GM23248 (cell line): Measurements from ENCODE around the gene PISD. TPM values are rescaled to one million over a fixed set of nuclear protein-coding genes. Genes with fewer than 3 reads are reported as not detected.
A peak's percentile ranks its signal among the peaks of the same experiment; 100 is the strongest.
"Not testable (repeated sequence)": the region's sequence is repeated elsewhere in the genome, so short reads cannot be mapped to it uniquely, and the experiment has no call there.

Experiments
- DNase-seq: peaks from one replicate; pipeline ENCODE4 v3.0.0-alpha.2; 2015
- H2AFZ ChIP-seq: fragments of 200-600 bp; sonication (generic); 2 replicates; pipeline ENCODE4 v1.6.1; 2016; ENCODE audit warnings: antibody characterized with exemption
- H3F3A ChIP-seq: fragments of 200-600 bp; sonication (generic); 2 replicates; pipeline ENCODE4 v1.6.1; 2016; ENCODE audit warnings: mild to moderate bottlenecking, antibody characterized with exemption, mixed run types; ENCODE audit not compliant: insufficient read depth
- H3K27ac ChIP-seq: fragments of 200-600 bp; sonication (generic); 2 replicates; pipeline ENCODE4 v1.5.1; 2016; ENCODE audit warnings: mild to moderate bottlenecking
- H3K27me3 ChIP-seq: fragments of 200-600 bp; sonication (generic); replicated peaks from 2 replicates; pipeline ENCODE4 v1.6.1; 2016; ENCODE audit warnings: mild to moderate bottlenecking; ENCODE audit not compliant: insufficient read depth
- H3K36me3 ChIP-seq: fragments of 200-600 bp; sonication (generic); 2 replicates; pipeline ENCODE4 v1.6.1; 2016; ENCODE audit warnings: low read depth, mild to moderate bottlenecking
- H3K4me1 ChIP-seq: fragments of 200-600 bp; sonication (generic); 2 replicates; pipeline ENCODE4 v1.6.1; 2016; ENCODE audit warnings: mild to moderate bottlenecking; ENCODE audit not compliant: insufficient read depth
- H3K4me2 ChIP-seq: fragments of 200-600 bp; sonication (generic); one replicate; pipeline ENCODE4 v1.6.1; 2016; ENCODE audit warnings: mild to moderate bottlenecking; ENCODE audit not compliant: unreplicated experiment
- H3K4me3 ChIP-seq: fragments of 200-600 bp; sonication (generic); 2 replicates; pipeline ENCODE4 v1.5.1; 2016; ENCODE audit warnings: mild to moderate bottlenecking
- H3K79me2 ChIP-seq: fragments of 200-600 bp; sonication (generic); 2 replicates; pipeline ENCODE4 v1.6.1; 2016; ENCODE audit warnings: mild to moderate bottlenecking; ENCODE audit not compliant: insufficient read depth
- H3K9ac ChIP-seq: fragments of 200-600 bp; sonication (generic); 2 replicates; pipeline ENCODE4 v1.6.1; 2016; ENCODE audit warnings: mild to moderate bottlenecking
- H3K9me2 ChIP-seq: fragments of 200-600 bp; sonication (generic); 2 replicates; pipeline ENCODE4 v1.6.1; 2016; ENCODE audit warnings: mixed run types, mild to moderate bottlenecking, moderate library complexity; ENCODE audit not compliant: insufficient read depth
- H3K9me3 ChIP-seq: fragments of 200-600 bp; sonication (generic); one replicate; pipeline ENCODE4 v1.6.1; 2017; ENCODE audit warnings: low read depth
- H4K20me1 ChIP-seq: fragments of 200-600 bp; sonication (generic); 2 replicates; pipeline ENCODE4 v1.6.0; 2016; ENCODE audit not compliant: insufficient read depth
- EZH2 ChIP-seq: fragments of 200-600 bp; sonication (generic); IDR thresholded peaks from 2 replicates; pipeline ENCODE4 v1.6.1; 2018; ENCODE audit warnings: antibody characterized with exemption, mild to moderate bottlenecking; ENCODE audit not compliant: insufficient read depth, poor library complexity, severe bottlenecking
- EZH2phosphoT487 ChIP-seq: fragments of 200-600 bp; sonication (generic); IDR thresholded peaks from 2 replicates; pipeline ENCODE4 v1.6.1; 2018; ENCODE audit warnings: antibody characterized with exemption, moderate library complexity, mild to moderate bottlenecking, low read depth; ENCODE audit not compliant: insufficient read depth
- WGBS, 2 experiments: methylation state at CpG; one replicate each; pipeline ENCODE4 v1.1.6; 2015 to 2017; ENCODE audit warnings: low lambda C conversion rate in 2 of 2, low coverage in 1 of 2; ENCODE audit errors: missing lambda C conversion rate in 2 of 2; 5-methylcytosine and 5-hydroxymethylcytosine counted together
- in situ Hi-C: fragments of 300-500 bp; cut with MboI; formaldehyde crosslinking; loops from 2 replicates; pipeline ENCODE4 v1.15.0; 2020
- polyA plus RNA-seq: library from polyadenylated mRNA; unstranded; fragments of >200 nt; fragmentation: Nextera tagmentation; extraction: Ambion mirVana; gene quantifications from 2 replicates; pipeline ENCODE4 v1.2.1, GENCODE V29; 2016
- total RNA-seq: library from RNA; depleted of rRNA; stranded (reverse); fragments of >200 nt; shearing (Covaris generic); gene quantifications from 2 replicates; pipeline ENCODE4 v1.2.3, GENCODE V29; 2014; rRNA removed

The PISD gene
- total RNA-seq (34.2 and 51.7 TPM in 2 replicates), polyA plus RNA-seq (32.7 and 33.3 TPM in 2 replicates)

GRCh38 chr22:31661851-31662667 lies at the start of gene PISD:
PISD (minus strand) TSS chr22:31662215; CDS start chr22:31662208, 7 bp downstream.
- H3K4me2 ChIP-seq: peak within 1 kb of the TSS; percentile 91
- H3F3A ChIP-seq: no peaks in the 10 kb centered on the region
- H4K20me1 ChIP-seq: no peaks in the 10 kb centered on the region
- H3K9me2 ChIP-seq: no peaks in the 10 kb centered on the region
- H3K9ac ChIP-seq: peak within 1 kb of the TSS; percentile 95
- peak; percentile 98 for DNase-seq
- H3K4me1 ChIP-seq: peaks cover 17% of the 10 kb centered on the region
- peaks cover 45% of the 10 kb centered on the region for H3K79me2 ChIP-seq
- H3K27ac ChIP-seq: peak within 1 kb of the TSS; percentile 97
- TF ChIP-seq EZH2: no peak
- H3K9me3 ChIP-seq: no peaks in the 10 kb centered on the region
- no peaks in the 10 kb centered on the region for H3K27me3 ChIP-seq
- peak within 1 kb of the TSS; percentile 86 for H3K4me3 ChIP-seq
- no peaks in the 10 kb centered on the region for H3K36me3 ChIP-seq
- 3 to 5% methylated on average over 47 to 49 of the region's 52 CpGs for WGBS, 2 experiments
- H2AFZ ChIP-seq: peak within 1 kb of the TSS; percentile 91
- in situ Hi-C loops: loop anchor here (10.0 kb wide), 1 partner anchor 303 kb away; no protein-coding TSS in a partner anchor

GRCh38 chr22:31711226-31711625 lies 49.2 kb upstream of the PISD start:
- H3K9me3 ChIP-seq, H3K9me2 ChIP-seq, H3K4me1 ChIP-seq, in situ Hi-C loops, H2AFZ ChIP-seq, H3K4me3 ChIP-seq, H3K27ac ChIP-seq, H3K27me3 ChIP-seq, H4K20me1 ChIP-seq, DNase-seq, H3K4me2 ChIP-seq, H3F3A ChIP-seq, H3K9ac ChIP-seq: not testable (repeated sequence)
- 84 to 85% methylated on average over 12 of the region's 12 CpGs for WGBS, 2 experiments
- peaks cover 33% of the 10 kb centered on the region for H3K36me3 ChIP-seq
- peaks cover 76% of the 10 kb centered on the region for H3K79me2 ChIP-seq

- Histone ChIP-seq H3K4me1 (no peaks in the 10 kb centered on the region), H2AFZ (no peak overlapping the region), H3K4me2 (no peak overlapping the region), H3K9me3 (no peaks in the 10 kb centered on the region), H3K4me3 (no peak overlapping the region), H3K36me3 (peaks cover 24% of the 10 kb centered on the region), H3K27me3 (no peaks in the 10 kb centered on the region), H3K9ac (no peak overlapping the region), H3K27ac (no peak overlapping the region), H3K9me2 (no peaks in the 10 kb centered on the region), H4K20me1 (no peaks in the 10 kb centered on the region), H3F3A (no peaks in the 10 kb centered on the region), H3K79me2 (peaks cover 47% of the 10 kb centered on the region)
- 97 to 98% methylated on average over 8 of the region's 8 CpGs for WGBS, 2 experiments
- in situ Hi-C loops: no loop called here
- no peak for DNase-seq
- TF ChIP-seq EZH2phosphoT487 (no peak), EZH2 (no peak)
Observed at GRCh38 chr22:31707519-31707918, 45.5 kb upstream of the PISD start.

- no peak overlapping the region for H3K27ac ChIP-seq
- no peaks in the 10 kb centered on the region for H3K9me2 ChIP-seq
- H3F3A ChIP-seq: peaks cover 9% of the 10 kb centered on the region; the same call in 1 of the 2 replicates
- H3K4me1 ChIP-seq: peaks cover 5% of the 10 kb centered on the region; the same call in 1 of the 2 replicates
- no peak overlapping the region for H3K4me3 ChIP-seq
- H3K36me3 ChIP-seq: peaks cover 30% of the 10 kb centered on the region
- no peak overlapping the region for H3K9ac ChIP-seq
- H3K79me2 ChIP-seq: no peaks in the 10 kb centered on the region
- no peaks in the 10 kb centered on the region for H3K9me3 ChIP-seq
- no peak overlapping the region for H2AFZ ChIP-seq
- no peaks in the 10 kb centered on the region for H3K27me3 ChIP-seq
- in situ Hi-C loops: no loop called here
- TF ChIP-seq EZH2phosphoT487 (no peak), EZH2 (no peak)
- DNase-seq: no peak
- no peaks in the 10 kb centered on the region for H4K20me1 ChIP-seq
- 89 to 91% methylated on average over 4 of the region's 4 CpGs for whole genome bisulfite sequencing, 2 experiments
- H3K4me2 ChIP-seq: no peak overlapping the region
Observed at GRCh38 chr22:31695423-31695822, 33.4 kb upstream of the PISD start.

GRCh38 chr22:31694046-31694445 lies 32.0 kb upstream of the PISD start:
- in situ Hi-C loops: not testable (repeated sequence)
- 95 to 96% methylated on average over 11 of the region's 11 CpGs for WGBS, 2 experiments

More at GRCh38 chr22:31694046-31694445, 32.0 kb upstream of the PISD start:
- not testable (repeated sequence) for H4K20me1 ChIP-seq, H3K9me2 ChIP-seq, H3F3A ChIP-seq, DNase-seq, H2AFZ ChIP-seq, H3K4me2 ChIP-seq, H3K79me2 ChIP-seq, H3K27me3 ChIP-seq, H3K27ac ChIP-seq, H3K4me3 ChIP-seq, H3K4me1 ChIP-seq, H3K9me3 ChIP-seq, H3K9ac ChIP-seq
- peaks cover 18% of the 10 kb centered on the region; the same call in 1 of the 2 replicates for H3K36me3 ChIP-seq
